NCI-H510A (cell line): ENCODE data around the gene ADARB1.

Source experiments
- DNase-seq: peaks from one replicate; lab custom pipeline; 2025; lab: John Stamatoyannopoulos, UW

Gene ADARB1

DNA sequence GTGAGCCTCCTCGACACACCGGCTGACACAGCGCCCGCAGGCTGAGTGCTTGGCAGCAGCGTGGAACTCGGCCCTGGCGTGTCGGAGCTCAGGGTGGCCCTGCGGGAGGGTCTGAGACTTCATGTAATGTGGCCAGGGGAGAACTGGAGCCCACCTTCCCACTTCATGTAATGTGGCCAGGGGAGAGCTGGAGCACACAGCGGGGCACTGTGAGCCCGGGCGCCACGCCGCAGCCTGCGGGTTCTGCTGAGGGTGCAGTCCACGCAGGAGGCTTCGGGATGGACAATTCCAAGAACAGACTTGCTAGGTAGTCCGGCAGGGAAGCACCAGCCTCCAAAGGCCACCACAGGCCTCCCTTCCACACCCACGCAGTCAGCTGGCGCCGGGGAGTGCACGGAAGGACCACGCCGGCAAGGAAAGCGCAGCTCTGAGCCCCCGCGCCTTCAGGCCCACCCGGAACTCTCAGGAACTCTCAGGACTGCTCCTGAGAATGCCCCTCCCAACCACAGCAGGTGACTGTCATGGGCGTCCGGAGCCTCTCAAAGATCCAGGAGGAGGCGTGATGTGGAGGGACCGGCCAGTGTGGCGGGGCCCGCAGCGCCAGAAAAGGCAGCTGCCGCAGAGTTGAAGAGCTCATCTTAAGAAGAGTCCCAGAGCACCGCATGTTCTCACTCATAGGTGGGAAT, 19.3 kb upstream of the ADARB1 start:
- DNase-seq, result no peak

DNA sequence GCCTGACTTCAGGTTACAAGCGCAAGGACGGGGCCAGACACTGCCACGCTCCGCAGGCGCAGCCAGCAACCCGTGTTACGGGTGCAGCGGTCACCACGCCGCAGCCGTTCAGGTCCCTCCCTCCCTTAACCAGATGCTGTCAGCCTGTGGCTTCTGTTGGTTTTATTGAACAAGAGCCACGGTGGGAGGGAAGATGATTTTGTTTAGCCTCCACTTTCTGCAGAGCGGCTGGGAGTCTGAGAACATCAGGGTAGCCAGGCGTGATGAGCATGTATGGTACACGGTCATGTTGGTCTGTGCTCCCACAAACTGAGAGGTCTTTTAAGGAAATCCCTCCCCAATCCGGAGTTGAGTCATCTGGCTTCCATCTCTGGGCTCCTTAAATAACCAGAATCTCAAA, 18.5 kb upstream of the ADARB1 start:
- no peak for DNase-seq

DNA sequence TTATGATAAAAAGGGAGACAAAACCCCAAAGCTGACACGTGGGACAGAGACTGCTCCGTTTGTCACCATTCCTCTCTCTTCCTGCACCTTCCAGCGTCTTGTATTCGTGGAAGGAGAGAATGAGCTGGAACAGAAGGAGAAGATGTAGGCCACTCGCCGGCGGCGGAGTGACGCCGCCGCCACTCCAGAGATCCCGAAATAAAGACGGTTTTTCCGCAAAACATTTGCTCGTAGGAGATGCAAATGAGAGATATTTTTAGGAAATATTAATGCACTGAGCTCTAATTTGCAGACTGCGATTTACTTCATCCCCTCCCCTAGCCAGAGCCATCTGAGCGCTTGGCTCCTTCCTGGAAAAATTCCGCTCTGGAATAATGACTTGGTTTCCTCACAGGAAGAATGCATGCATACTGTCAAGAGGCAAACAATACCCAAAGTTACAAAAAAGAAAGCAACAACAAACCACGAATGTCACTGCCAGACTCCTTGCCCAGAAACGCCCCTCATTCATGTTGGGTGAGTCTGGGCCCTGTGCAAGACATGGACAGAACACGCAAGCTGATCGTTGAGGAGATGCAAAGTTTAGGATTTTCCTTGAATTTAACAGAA, 18.0 kb upstream of the ADARB1 start:
- no peak for DNase-seq

DNA sequence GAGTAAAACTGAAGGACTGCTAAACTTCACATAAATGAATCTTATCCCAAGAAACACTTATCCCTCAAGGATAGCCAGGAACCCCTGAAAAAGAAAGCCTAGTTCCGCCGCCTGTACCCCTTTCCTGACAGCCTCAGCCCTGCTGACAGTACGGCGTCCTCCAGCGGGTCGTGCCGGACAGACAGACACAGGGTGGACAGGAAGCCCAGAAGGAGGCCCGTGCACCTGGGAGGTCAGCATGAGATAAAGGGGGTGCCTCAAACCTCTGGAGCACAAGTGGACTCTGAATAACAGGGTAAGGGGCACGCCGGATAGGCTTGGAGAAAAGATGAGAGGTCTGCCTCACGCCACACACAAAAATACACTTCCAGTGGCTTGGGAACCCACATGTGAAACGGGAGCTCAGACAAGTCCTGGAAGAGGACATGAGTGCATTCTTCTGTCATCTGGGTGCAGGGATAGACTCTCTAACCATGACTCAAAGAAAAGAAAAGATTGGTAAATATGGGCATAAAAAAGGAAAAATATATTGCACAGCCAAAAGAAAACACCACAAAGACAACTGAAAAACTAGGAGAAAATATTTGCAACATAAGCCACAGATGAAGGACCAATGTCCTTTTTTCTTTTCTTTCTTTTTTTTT, 17.3 kb upstream of the ADARB1 start:
- DNase-seq, result no peak

DNA sequence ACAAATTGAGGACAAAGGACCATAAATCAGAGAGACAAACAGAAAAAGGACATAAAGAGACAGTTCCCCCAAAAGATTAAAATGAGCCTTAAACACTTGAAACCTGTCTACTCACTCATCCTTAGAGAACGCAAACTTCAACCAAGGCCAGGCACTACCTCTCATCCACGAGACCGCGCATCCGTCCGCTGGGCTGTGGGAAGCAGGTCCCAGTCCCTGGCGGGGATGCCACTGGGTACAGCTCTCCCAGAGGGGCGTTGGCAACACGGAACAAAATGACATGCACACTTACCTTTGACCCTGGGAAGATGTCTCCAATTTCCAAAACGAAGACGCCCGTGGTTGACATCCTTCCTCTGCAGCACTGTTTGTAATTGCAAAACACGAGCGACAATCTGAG, 16.5 kb upstream of the ADARB1 start:
- DNase-seq, result no peak

DNA sequence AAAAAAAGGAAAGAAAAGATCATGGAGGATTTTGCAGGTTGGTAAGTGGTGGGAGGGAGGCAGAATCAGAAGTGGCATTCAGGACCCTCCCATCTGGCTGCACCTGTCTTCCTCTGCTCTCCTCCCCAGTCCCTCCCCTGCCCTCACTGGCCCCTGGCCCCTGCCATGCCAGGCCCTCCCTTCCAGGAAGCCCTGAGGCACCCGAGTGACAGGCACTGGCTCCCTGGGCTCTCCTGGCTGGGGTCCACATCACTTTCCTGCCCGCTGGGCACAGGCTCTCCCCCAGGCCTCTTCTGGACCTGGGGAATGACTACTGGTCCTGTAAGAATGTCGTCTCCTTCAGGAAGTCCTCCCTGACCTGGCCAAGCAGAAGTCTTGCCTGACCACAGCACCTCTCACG, 15.3 kb upstream of the ADARB1 start:
- DNase-seq, result no peak

DNA sequence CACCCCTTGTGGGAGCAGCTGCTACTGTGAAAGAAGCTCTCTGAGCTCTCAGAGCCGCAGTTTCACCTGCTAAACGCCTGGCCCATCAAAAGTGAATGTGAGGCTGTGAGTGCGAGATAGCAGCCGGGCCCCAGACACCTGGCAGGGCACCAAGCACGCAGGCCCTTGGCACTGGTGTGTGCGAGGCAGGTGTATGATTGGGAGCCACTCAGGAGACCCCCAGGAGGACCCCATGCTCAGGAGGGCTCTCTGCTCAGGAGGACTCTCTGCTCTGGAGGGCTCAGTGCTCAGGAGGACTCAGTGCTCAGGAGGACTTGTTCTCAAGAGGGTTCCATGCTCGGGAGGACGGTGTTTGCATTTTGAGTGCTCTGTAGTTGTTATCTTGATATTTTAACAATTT, 14.3 kb upstream of the ADARB1 start:
- DNase-seq, result no peak

DNA sequence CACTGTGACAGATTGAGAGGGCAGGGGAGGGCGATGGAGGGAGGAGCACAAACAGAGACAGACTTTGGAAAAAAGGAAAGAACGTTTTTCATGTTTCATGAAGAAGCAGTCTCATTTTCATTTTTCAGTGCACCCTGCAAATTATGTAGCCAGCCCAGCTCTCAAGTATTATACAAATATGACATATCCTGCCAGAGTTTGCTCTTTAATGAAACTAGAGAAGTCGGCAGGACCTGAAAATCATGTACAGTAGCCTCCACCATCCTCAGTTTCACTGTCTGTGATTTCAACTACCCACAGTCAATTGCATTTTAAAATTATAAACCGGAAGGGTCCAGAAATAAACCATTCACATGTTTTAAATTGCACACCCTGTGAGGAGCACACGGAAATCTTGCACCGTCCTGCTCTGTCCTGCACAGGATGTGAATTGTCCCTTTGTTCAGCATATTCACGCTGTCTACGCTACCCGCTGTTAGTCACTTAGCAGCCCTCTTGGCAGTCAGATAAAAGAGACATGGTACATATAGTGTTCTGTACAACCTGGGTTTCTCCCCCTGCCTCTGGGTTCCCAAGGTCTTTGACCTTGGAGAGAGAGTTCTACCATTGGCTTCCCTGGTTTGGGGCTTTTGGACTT, 13.6 kb upstream of the ADARB1 start:
- no peak for DNase-seq

DNA sequence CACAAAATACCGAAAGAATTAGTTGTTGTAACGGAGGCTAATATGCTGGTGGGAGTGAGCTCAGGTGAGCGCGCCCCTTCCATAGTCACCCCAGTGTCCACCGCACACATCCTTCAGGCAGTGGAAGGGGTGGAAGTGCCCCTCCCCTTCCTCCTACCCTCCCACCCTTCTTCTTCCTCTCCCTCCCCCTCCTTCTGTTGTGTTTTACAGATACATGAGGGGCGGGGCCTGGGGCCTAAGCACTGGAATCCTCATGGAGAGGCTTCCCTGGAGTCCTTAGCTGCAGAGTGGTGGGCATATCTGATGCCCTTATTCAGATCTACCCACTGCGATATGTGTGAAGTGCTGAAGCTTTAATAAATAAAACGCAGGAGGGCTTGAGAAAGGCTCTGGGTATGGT, 10.3 kb upstream of the ADARB1 start:
- DNase-seq, result no peak

DNA sequence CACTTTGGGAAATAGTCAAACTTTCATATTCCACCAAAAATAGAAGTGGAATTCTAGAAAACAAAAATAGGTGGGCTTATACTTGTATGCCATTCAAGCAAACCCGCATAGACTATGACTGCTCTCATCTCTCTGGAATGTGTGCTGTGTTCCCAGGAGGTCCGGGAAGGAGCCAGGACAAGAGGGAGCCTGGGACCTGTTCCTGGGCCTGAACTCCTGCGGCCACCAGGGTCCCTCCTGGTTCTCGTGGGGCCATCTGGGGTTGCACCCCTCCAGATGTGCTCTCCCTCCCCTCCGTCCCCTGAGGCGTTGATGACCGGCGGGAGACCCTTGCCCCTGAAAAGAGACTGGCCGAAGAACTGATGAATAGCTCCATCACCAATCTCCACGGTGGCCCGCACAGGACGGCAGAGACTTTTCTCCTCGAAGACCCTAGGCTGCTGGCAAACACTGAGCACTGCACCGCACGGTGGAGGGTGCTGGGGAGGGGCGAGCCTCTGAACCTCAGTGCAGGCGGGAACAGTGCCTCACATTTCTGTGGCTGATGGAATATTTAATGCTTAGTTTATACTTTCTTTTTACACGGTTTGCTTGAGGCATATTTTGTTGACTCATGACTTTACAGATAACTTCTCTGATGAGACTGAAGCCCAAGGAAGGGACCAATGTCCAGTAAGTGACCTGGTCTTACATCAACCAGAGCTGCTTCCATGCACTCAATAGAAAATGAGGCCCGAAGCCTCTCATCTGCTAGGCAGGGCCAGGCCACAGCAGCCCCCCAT, 9.6 kb upstream of the ADARB1 start:
- DNase-seq, result no peak

DNA sequence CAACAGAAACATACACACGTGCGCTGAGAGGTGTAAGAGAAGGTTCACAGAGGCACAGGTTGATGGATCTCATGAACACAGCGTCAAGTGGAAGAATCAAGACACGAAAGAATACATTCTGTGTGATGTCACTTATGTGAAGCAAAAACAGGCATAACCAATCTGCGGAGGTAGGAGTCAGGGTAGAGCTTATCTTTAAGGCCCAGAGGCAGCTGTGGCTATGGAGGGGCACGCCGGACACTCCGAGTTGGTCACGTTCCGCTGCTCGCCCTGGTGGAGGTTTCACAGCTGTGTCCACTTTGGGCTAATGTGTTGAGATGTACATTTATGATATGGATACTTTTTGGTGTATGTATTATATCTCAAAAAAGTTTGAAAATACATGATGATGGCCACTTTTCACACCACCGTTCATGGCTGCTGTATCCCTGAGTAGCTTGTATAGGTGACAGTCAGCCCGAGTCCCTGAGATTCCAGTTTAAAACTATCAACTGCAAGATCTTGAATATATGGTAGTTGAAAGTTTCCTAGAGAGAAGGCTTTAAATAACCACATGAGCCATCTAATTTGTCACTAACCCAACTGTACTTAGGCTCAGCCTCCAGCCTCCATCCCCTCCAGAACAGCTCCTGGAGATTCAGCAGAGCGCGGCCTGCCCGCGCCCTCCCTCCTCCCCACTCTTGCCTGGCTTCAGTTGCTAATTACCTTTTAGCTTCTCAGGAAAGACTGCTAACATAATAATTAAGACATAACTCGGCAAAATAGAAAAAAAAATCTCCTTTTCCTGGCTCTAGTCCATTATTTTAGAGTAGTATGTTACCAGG, 6.7 kb upstream of the ADARB1 start:
- DNase-seq, result no peak

DNA sequence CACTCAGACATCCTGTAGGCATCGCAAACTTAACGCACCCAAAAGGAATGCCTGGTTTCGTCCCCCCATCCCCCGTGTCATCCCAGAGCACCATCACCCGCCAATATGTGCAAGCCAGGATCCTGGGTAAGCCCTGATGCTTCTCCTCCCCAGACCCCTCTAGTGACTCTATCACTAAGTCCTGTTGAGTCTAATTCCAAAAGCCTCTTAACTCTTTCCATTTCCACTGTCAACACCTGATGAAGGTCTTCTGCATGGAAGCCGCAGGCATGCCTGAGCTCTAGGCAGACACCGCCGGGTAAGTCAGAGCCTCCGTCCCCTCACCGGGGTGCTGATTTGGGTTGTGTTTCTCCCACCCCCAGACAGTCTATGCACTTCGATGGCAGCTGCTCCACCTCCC, 5.3 kb upstream of the ADARB1 start:
- no peak for DNase-seq

DNA sequence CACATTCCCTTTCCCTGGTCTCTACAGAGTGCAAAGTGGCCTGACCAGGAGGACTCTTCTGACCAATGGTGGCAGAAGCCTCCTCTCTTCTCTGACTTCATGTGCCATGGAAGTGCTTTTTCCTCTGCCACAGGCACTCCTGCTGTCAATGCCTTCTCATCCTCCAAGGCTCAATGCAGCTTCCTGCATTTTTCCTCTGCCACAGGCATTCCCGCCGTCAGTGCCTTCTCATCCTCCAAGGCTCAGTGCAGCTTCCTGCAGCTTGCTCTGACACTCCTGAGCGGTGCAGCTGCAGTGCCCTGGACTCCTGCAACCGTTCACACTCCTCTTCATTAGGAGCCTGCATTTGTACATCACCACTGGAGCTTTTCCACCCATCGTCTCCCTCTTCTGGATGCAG, 4.7 kb upstream of the ADARB1 start:
- DNase-seq, result no peak

DNA sequence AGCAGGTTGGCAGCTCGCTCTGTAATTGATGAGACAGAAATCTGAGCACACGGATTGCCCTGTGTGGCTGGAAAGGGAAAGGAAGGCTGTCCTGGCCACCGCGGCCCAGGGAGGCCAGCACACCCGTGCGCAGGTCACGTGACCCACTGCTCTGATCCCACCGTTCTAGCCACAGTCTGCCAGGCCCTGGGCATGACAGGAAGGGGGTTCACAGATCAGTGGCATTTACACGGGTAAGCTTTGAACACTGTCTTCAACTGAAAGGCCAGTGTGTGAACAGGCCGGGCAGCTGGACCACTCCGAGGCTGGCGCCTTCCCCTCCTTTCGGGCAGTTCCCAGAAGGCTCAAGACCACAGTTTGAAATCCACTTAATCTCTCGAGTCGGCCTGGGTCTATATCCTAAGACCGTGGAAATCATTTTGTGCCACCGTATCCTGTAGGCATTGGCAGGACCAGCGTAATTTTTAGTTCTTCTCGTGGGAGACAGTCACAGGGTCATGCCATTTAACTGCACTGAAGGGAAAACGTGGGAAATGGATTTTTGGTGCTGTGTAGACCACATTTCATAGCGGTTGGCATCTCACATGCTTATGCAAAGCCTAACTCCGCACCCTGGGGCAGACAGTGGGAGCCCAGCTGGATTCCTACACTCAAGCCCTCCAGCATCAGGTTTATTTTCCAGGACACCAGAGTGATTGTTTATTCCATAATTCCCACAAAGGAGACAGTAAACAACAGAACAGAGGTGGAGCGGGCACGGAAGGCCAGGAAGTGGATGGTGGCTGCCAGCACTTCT, 3.1 kb upstream of the ADARB1 start:
- no peak for DNase-seq

DNA sequence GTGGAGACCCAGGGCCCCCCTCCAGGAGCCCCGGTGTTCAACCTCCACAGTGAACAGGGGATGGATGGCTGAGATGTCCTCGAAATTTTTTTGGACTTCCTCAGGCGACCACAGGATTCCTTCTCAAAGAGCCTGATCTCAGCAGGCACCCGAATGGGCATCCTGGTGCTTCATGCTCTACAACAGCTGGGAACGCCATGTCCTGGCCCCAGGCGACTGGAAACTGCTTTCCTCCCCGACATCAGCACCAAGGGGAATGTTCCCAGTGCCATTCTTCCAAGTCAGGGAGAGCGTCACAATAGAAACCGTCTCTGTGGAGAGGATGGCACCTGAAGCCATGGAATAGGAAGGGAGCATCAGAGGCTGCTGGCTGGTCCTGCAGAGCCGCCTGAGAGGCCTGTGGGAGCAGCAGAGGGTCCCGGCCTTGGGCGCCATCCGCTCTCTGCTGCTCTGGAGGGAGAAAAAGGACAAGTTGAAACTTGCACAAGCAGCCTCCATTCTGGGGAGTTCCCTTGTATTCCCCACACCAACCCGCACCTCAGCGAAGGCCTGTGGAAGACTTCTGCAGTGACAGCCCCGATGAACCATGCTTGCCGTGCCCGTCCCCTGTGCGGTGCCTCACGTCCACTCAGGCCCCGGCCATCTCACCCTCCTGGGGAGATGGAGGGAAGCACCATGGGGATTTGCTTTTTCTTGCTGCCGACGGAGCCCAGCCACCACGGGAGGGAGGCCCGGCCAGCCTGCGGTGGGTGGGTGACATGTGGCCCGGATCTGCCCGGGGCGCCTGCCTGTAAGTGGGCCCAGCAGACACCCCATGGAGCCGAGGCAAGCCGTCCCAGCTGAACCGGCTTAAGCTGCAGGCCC, 2.3 kb upstream of the ADARB1 start:
- no peak for DNase-seq

DNA sequence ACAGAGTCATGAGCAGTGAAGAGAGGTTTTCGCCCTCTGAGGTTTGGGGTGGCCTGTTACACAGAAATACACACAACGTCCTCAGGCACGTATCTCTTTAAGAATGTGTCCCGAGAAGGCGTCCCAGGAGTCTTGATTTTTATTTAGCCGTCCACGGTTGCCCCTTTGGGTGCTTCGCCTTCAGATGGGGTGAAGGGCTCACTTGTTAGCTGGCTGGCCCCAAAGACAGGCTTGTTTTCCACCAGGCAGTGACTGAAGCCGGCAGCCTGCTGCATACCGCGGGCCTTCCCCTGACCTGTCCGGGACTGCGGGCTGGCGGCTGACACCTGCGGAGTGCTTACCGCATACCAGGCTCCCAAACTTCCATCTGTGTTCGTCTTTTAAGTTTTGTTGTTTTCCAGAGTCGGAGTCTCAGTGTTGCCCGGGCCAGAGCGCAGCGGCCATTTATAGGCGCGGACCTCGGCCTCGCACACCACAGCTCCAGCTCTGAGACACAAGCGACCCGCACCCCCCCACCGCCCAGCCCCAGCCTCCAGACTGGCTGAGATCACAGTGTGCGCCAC, 1.6 kb upstream of the ADARB1 start:
- no peak for DNase-seq

DNA sequence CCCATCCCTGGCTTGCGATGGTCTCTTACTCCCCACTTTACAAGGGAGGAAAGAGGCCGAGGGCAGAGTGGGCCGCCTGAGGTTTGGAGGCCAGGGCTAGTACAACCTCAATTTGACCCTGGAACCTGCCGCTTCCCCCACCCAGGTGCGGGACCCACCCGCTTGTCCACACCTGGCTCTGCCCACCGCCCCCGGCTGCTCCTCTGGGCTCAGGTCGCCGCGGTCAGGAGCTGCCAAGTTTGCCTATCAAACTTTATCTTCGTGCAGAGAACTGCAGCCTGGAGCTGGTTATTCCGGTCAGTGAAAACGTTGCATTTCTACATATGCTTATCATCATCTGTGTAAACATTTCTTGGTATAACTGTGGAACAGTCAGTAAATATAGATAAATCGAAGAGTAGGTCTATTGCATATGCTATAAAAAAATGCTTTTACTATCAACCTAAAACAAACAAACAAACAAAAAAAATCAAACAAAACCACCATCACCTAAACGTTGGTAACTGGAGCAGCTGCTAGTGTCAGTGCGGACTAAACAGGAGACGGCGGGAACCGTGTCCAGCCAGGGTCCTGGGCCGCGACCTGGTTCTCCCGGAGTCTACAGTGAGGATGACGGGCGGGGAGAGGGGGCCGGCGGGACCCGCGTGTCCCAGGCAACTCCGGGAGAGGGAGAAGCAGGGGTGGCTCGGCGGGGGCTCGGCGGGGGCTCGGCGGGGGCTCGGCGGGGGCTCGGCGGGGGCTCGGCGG, 906 bp upstream of the ADARB1 start:
- DNase-seq, result no peak

DNA sequence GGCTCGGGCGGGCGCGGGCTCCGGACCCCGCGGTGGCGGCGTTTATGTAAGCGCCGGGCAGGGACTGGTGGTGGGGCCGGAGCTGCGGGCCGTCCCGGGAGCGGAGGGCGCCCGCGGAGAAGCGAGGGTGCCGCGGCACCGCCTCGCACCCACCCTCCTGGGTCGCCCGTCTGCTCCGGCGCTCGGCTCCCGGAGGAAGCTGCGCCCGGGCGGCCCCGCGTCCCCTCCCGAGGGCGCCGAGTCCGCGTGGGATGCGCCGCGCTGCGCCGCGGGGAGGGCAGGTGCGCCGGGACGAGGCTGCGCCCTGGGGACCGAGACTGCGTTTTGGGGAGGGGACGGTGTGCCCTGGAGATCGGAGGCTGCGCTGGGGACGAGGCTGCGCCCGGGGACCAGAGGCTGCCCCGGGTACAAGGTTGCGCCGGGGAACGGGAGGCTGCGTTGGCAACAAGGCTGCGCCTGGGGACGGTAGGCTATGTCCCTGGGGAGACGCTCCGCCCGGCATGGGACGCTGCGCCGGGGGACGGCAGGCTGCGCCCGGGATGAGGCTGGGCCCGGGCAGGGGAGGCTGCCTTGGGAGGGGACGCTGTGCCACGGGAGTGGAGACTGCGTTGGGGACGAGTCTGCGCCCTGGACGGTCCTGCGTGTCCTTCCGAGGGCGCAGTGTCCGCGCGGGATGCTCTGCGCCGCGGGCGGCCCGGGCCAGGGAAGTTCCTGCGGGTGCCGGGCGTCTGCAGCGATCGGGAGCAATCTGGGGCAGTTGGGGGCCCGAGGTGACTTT, 627 bp downstream of the ADARB1 start:
- no peak for DNase-seq
